ENCODE data around the gene PPP1R3A.
A peak's percentile ranks its signal among the peaks of the same experiment; 100 is the strongest.
"Not testable (repeated sequence)": the region's sequence is repeated elsewhere in the genome, so short reads cannot be mapped to it uniquely, and the experiment has no call there.

PPP1R3A gene

GRCh38 chr7:113918946-113919345 lies at the start of gene PPP1R3A:
PPP1R3A (minus strand) TSS chr7:113919009; CDS start chr7:113918996, 13 bp downstream.
- no peak for DNase-seq

GRCh38 chr7:113963356-113963755 lies 44.5 kb upstream of the PPP1R3A start:
- no peak for DNase-seq

- DNase-seq: no peak
These were observed 41.1 kb upstream of the PPP1R3A start for GRCh38 chr7:113959910-113960309.

GRCh38 chr7:113955157-113955556 lies 36.3 kb upstream of the PPP1R3A start:
- no peak for DNase-seq

GRCh38 chr7:113953553-113953952 lies 34.7 kb upstream of the PPP1R3A start:
- no peak for DNase-seq

GRCh38 chr7:113945018-113945938 lies 26.5 kb upstream of the PPP1R3A start:
- no peak for DNase-seq

- no peak for DNase-seq
These were observed 18.2 kb upstream of the PPP1R3A start for GRCh38 chr7:113936982-113937381.

- no peak for DNase-seq
These were observed 17.7 kb upstream of the PPP1R3A start for GRCh38 chr7:113936535-113936934.

- DNase-seq: not testable (repeated sequence)
These were observed 10.6 kb upstream of the PPP1R3A start for GRCh38 chr7:113929389-113929788.

GRCh38 chr7:113928112-113928511 lies 9.3 kb upstream of the PPP1R3A start:
- no peak for DNase-seq

GRCh38 chr7:113922049-113922448 lies 3.2 kb upstream of the PPP1R3A start:
- DNase-seq: no peak

GRCh38 chr7:113921363-113921762 lies 2.6 kb upstream of the PPP1R3A start:
- DNase-seq: no peak

- DNase-seq: no peak
These were observed 969 bp downstream of the PPP1R3A start for GRCh38 chr7:113917840-113918239.

GRCh38 chr7:113915956-113916355 lies 2.9 kb downstream of the PPP1R3A start:
- no peak for DNase-seq

GRCh38 chr7:113912876-113913275 lies 5.9 kb downstream of the PPP1R3A start:
- no peak for DNase-seq

- no peak for DNase-seq
These were observed 11.2 kb downstream of the PPP1R3A start for GRCh38 chr7:113907617-113908016.

GRCh38 chr7:113904521-113904920 lies 14.3 kb downstream of the PPP1R3A start:
- DNase-seq: no peak

- DNase-seq: no peak
These were observed 26.0 kb downstream of the PPP1R3A start for GRCh38 chr7:113892818-113893217.

- peak; percentile 42 for DNase-seq
These were observed 27.0 kb downstream of the PPP1R3A start for GRCh38 chr7:113891828-113892227.

- no peak for DNase-seq
These were observed 27.8 kb downstream of the PPP1R3A start for GRCh38 chr7:113891031-113891350.

- DNase-seq: no peak
These were observed 28.3 kb downstream of the PPP1R3A start for GRCh38 chr7:113890331-113891030.

GRCh38 chr7:113883096-113883495 lies 35.7 kb downstream of the PPP1R3A start:
- no peak for DNase-seq

- no peak for DNase-seq
These were observed 38.2 kb downstream of the PPP1R3A start for GRCh38 chr7:113880559-113880958.

GRCh38 chr7:113878394-113878992 lies 40.3 kb downstream of the PPP1R3A start:
- DNase-seq: no peak

Measured in kidney glomerular epithelial cell (primary cell).